Effector CD8-positive, alpha-beta T cell (primary cell): Measurements from ENCODE around the gene ABHD11.

Experiments
- DNase-seq: peaks from one replicate; lab custom pipeline; 2025; lab: John Stamatoyannopoulos, UW

The ABHD11 gene

DNA sequence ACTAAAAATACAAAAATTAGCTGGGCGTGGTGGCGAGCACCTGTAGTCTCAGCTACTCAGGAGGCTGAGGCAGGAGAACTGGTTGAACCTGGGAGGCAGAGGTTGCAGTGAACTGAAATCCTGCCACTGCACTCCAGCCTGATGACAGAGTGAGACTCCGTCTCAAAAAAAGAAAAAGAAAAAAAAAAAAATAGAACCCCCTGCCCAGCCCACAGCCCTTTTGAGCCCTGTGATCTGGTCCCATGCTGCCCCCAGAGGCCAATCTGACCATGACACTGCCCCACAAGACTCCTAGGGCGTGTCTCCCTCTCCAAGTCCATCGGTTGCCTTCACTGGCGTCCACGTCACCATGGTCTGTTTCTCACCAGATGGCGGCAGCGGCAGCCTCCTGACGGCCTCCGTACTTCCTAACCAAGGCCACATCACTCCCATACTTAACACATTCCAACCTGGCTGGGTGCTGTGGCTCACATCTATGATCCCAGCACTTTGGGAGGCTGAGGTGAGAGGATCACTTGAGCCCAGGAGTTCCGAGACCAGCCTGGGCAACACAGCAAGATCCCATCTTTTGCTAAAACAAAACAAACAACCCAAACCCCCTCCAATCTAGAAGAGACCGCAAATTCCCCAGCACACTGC, 37.1 kb downstream of the ABHD11 start:
- no peak for DNase-seq

DNA sequence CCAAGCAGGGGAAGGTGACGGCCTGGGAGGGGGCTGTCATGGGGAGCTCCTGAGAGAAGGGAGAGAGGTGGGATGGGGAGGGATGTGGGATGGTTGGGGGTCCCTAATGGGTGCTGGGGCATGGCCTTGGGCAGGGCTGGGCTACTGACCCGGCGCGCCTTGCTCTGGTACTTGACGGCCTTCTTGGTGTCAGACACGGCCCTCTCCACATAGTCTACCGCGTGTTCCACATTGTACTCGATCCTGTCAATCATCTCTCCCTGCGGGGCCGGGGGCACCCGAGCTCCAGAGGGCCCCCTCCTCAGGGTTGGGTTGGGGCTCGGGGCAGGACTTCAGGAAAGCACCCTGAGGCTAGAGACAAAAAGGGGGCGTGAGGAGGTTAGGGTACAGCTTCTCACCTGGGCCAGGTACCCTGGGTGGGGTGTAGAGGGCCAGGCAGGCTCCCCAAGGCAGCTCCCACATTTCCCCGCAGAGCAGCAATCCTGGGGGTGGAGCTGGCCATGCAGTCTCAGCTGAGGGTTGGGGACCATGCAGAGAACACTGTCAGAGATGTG, 37.9 kb downstream of the ABHD11 start:
- no peak for DNase-seq

DNA sequence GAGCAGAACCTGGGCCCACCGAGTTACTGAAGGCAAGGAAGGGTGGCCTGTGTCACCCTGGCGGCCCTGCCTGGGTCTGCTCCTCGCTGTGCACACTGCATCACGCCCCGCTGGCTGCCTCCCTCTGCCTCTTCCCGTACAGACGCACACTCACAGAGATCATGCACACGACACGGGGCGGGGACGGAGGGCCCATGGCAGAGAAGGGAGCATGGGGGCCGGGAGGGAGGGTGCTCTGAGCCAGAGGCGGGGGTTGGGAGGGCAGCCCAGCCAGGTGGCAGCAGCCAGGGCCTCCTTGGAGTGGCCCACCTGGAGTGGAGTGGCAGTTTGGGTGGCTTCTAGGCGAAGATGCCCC, 38.6 kb downstream of the ABHD11 start:
- no peak for DNase-seq

DNA sequence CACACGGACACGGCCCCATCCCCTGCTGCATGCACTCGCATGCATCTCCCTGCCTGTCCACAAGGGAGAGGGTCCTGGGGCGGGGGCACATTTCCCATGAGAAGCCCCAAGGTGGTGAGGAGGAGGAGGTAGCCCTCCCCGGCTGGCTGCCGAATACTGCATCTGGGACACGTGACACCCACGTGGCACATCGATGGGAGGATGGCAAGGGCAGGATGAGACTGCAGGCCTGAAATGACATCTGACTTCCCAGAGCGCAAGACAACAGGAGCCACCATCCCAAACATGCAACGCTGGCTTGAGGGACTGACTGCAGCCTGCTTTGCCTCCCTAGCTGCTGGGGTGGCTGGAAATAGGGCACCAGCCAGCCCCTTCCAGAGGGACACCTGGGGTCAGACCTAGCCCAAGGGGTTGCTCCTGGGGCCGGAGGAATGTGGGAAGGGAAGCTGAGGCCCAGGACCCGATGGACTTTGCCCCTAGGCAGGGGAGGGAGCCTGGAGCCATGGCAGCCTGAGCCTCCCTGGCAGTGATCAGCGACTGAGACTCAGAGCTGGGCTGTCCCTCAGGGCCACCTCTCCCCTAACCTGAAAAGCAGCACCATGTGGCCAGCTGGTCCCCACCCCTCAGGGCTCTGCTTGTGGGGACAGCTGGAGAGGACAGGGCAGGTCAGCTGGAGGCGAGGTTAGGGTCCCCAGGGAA, 39.1 kb downstream of the ABHD11 start:
- DNase-seq = no peak

DNA sequence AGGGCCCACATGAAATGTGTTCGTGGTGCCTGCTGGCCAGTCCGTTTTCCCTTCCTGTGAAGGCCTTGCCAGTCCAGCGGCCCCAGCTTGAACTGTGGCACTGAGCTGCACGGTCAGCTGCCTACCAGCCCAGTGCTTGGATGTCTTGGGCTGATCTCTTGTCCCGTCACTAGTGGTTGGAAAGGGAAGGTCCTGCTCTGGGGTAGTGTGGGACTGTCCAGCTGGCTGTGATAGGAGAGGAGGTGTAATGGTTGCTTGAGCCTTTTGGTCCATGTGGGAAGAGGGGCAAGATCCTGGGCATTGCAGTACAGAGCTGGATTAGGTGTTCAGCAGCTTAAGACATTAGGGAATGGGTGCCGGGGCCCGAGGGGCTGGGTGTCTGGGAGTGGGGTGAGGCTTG, 40.2 kb downstream of the ABHD11 start:
- DNase-seq = no peak

DNA sequence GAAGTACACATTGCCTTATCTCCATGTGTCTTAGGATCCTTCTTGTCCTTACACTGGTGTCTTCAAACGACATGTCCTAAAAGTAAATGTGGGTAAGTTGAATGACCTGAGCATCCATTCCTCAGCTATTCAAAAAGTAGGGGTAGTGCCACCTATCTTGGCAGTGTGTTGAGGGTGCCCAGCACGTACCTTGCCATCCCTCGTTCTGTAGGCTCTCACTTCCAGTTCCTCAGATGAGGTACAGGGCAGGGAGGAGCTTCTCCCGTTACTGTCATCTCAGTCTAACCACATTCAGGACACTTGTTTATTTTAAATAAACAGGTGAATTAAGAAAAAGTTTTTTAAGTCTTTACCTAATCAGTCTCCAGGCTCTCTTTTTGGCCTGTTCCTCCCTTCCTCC, 42.2 kb downstream of the ABHD11 start:
- no peak for DNase-seq

DNA sequence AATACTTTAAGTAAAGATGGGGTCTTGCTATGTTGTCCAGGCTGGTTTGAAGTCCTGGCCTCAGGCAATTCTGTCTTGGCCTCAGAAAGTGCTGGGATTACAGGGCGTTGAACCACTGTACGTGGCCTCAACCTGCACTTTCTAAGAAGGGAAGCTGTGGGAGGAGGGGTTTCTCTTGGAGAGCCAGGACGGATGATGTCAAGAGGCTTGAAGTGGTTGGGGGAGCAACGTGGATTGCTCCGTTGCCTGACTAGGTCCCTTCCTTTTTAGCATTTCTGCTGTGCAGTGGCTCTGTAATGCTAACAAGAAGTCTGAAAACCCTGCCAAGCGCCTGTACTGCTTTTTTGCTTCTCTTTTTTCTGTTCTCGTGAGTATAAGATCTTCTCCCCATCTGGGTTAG, 48.0 kb downstream of the ABHD11 start:
- no peak for DNase-seq

DNA sequence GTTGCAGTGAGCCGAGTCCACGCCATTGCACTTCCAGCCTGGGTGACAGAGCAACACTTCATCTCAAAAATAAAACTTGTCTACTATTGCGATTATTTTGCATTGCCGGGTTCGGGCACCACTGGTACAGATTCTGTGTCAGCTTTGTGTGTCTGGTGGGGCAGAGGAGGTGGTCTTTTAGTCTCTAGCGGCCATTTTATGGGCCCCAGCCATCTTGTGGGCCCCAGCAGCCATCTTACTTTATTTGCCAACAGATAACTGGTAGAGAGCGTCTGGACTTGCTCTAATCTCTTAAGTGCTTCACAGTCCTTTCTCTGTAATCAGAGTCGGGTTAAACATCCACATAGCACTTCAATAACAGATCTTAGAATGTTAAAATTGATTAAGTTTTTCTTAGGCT, 50.3 kb downstream of the ABHD11 start:
- DNase-seq = no peak
